IMR-90 (cell line): Measurements from ENCODE around the gene GCGR. TPM values are rescaled to one million over a fixed set of nuclear protein-coding genes. Genes with fewer than 3 reads are reported as not detected.

Source experiments
- ATAC-seq: fragments of 200-7000 bp; cut with Tn5 transposase; 2 replicates; pipeline ENCODE4 v1.9.1; 2020; ENCODE audit warnings: low read depth, mild to moderate bottlenecking, moderate library complexity
- BruUV-seq: library from RNA; stranded (reverse); fragments of 400-500 nt; replicated peaks from 2 replicates; lab custom pipeline; 2021; lab: Mats Ljungman, UMichigan
- CTCF ChIA-PET: fragments of 300-600 bp; formaldehyde crosslinking; extraction: SDS; loops from one replicate; lab custom pipeline; 2021; ENCODE audit warnings: antibody characterized with exemption; lab: Yijun Ruan, JAX
- POLR2A ChIA-PET: fragments of 300-600 bp; sonication (Branson Sonifier 250); formaldehyde crosslinking; loops from one replicate; lab custom pipeline; 2022; ENCODE audit warnings: antibody characterized with exemption; ENCODE audit not compliant: unreplicated experiment; lab: Charles Lee
- DNase-seq: peaks from one replicate; pipeline ENCODE4 v3.0.0; 2013
- H2AFZ ChIP-seq: replicated peaks from 2 replicates; pipeline ENCODE3; 2013; ENCODE audit warnings: low read length, mild to moderate bottlenecking; ENCODE audit not compliant: poor library complexity
- H2AK5ac ChIP-seq: 2 replicates; pipeline ENCODE4 v1.6.1; 2013; ENCODE audit warnings: low read depth, low read length, inconsistent platforms
- H2AK9ac ChIP-seq: replicated peaks from 2 replicates; pipeline ENCODE3; 2013; ENCODE audit warnings: mild to moderate bottlenecking, low read depth, low read length, moderate library complexity; ENCODE audit not compliant: poor library complexity
- H2BK120ac ChIP-seq: 2 replicates; pipeline ENCODE4 v1.6.1; 2013; ENCODE audit warnings: low read depth, low read length, inconsistent platforms
- H2BK15ac ChIP-seq: 3 replicates; pipeline ENCODE4 v1.6.1; 2013; ENCODE audit warnings: low read depth, low read length, inconsistent platforms
- H2BK20ac ChIP-seq: 2 replicates; pipeline ENCODE4 v1.6.1; 2013; ENCODE audit warnings: low read depth, mild to moderate bottlenecking, inconsistent platforms, low read length, moderate library complexity
- H2BK5ac ChIP-seq: 2 replicates; pipeline ENCODE4 v1.6.1; 2013; ENCODE audit warnings: mild to moderate bottlenecking, low read depth, low read length, inconsistent platforms; ENCODE audit not compliant: poor library complexity, severe bottlenecking
- H3K14ac ChIP-seq: replicated peaks from 2 replicates; pipeline ENCODE4 v1.6.1; 2013; ENCODE audit warnings: low read depth, low read length, inconsistent platforms
- H3K18ac ChIP-seq: 2 replicates; pipeline ENCODE4 v1.6.1; 2013; ENCODE audit warnings: low read depth, low read length, control low read depth
- H3K23ac ChIP-seq: 2 replicates; pipeline ENCODE4 v1.6.1; 2013; ENCODE audit warnings: low read depth, low read length, inconsistent platforms
- H3K27ac ChIP-seq: 2 replicates; pipeline ENCODE4 v1.5.1; 2013; ENCODE audit warnings: mild to moderate bottlenecking, control low read depth, low read length; ENCODE audit not compliant: insufficient read depth
- H3K27me3 ChIP-seq: 2 replicates; pipeline ENCODE4 v1.6.1; 2013; ENCODE audit warnings: low read length; ENCODE audit not compliant: control insufficient read depth, insufficient read depth
- H3K36me3 ChIP-seq: 2 replicates; pipeline ENCODE4 v1.6.1; 2013; ENCODE audit warnings: low read length, mixed read lengths; ENCODE audit not compliant: control insufficient read depth, insufficient read depth
- H3K4ac ChIP-seq: 2 replicates; pipeline ENCODE4 v1.6.1; 2013; ENCODE audit warnings: low read depth, low read length, inconsistent platforms
- H3K4me1 ChIP-seq: 2 replicates; pipeline ENCODE4 v1.6.1; 2013; ENCODE audit warnings: low read length, mixed read lengths; ENCODE audit not compliant: control insufficient read depth, insufficient read depth
- H3K4me2 ChIP-seq: 2 replicates; pipeline ENCODE4 v1.6.1; 2013; ENCODE audit warnings: low read depth, mild to moderate bottlenecking, control low read depth, low read length, moderate library complexity
- H3K4me3 ChIP-seq: 2 replicates; pipeline ENCODE4 v1.5.1; 2013; ENCODE audit warnings: low read depth, mild to moderate bottlenecking, control low read depth, low read length, moderate library complexity; ENCODE audit not compliant: insufficient read depth
- H3K56ac ChIP-seq: 2 replicates; pipeline ENCODE4 v1.6.1; 2013; ENCODE audit warnings: low read length, inconsistent platforms; ENCODE audit not compliant: insufficient read depth; ENCODE audit errors: extremely low read depth
- H3K79me1 ChIP-seq, 2 experiments: 2 replicates each; pipeline ENCODE4 v1.6.1; 2013; ENCODE audit warnings: low read length in 2 of 2, inconsistent platforms in 1 of 2, low read depth in 1 of 2
- H3K9ac ChIP-seq: 2 replicates; pipeline ENCODE4 v1.6.1; 2013; ENCODE audit warnings: low read depth, low read length, control low read depth
- H3K9me1 ChIP-seq: 2 replicates; pipeline ENCODE4 v1.6.1; 2013; ENCODE audit warnings: low read length, inconsistent platforms; ENCODE audit not compliant: insufficient read depth
- H3K9me3 ChIP-seq: 2 replicates; pipeline ENCODE4 v1.6.1; 2013; ENCODE audit warnings: low read length; ENCODE audit not compliant: control insufficient read depth, insufficient read depth
- H4K20me1 ChIP-seq: 2 replicates; pipeline ENCODE4 v1.6.1; 2013; ENCODE audit warnings: low read length, inconsistent platforms; ENCODE audit not compliant: insufficient read depth
- H4K5ac ChIP-seq: 2 replicates; pipeline ENCODE4 v1.6.1; 2013; ENCODE audit warnings: mild to moderate bottlenecking, low read depth, low read length, control low read depth
- H4K8ac ChIP-seq, 2 experiments: 2 replicates each; pipeline ENCODE4 v1.6.1; 2013; ENCODE audit warnings: low read depth in 2 of 2, low read length in 2 of 2, control low read depth in 1 of 2, inconsistent platforms in 1 of 2
- H4K91ac ChIP-seq: 2 replicates; pipeline ENCODE4 v1.6.1; 2013; ENCODE audit warnings: low read depth, low read length, inconsistent platforms; ENCODE audit not compliant: insufficient read depth
- BHLHE40 ChIP-seq: fragments of 150-350 bp; IDR thresholded peaks from 2 replicates; pipeline ENCODE4 v1.6.1; 2016; ENCODE audit warnings: mild to moderate bottlenecking, low read depth, low read length
- CEBPB ChIP-seq: IDR thresholded peaks from 2 replicates; pipeline ENCODE4 v1.6.1; 2012; ENCODE audit warnings: low read depth, low read length, improper control_type of control experiment
- CHD1 ChIP-seq: IDR thresholded peaks from 2 replicates; pipeline ENCODE4 v1.6.1; 2012; ENCODE audit warnings: low read depth, low read length, improper control_type of control experiment
- CTCF ChIP-seq: conservative IDR thresholded peaks from 2 replicates; pipeline ENCODE4 v1.5.1; 2012; ENCODE audit warnings: mild to moderate bottlenecking, low read depth, low read length, improper control_type of control experiment
- ELK1 ChIP-seq: fragments of 150-350 bp; IDR thresholded peaks from 2 replicates; pipeline ENCODE4 v1.6.1; 2016; ENCODE audit warnings: low read depth, mild to moderate bottlenecking, low read length, moderate library complexity, borderline replicate concordance
- FOS ChIP-seq: fragments of 150-350 bp; IDR thresholded peaks from 2 replicates; pipeline ENCODE4 v1.6.1; 2016; ENCODE audit warnings: low read depth, low read length
- MAFK ChIP-seq: IDR thresholded peaks from 2 replicates; pipeline ENCODE4 v1.6.1; 2012; ENCODE audit warnings: low read depth, low read length, improper control_type of control experiment
- MAZ ChIP-seq: IDR thresholded peaks from 2 replicates; pipeline ENCODE4 v1.6.1; 2012; ENCODE audit warnings: low read depth, mild to moderate bottlenecking, low read length, improper control_type of control experiment, moderate library complexity, borderline replicate concordance
- NFE2L2 ChIP-seq: fragments of 150-350 bp; IDR thresholded peaks from 2 replicates; pipeline ENCODE4 v1.6.1; 2016; ENCODE audit warnings: low read depth, mild to moderate bottlenecking, low read length
- POLR2A ChIP-seq: IDR thresholded peaks from 2 replicates; pipeline ENCODE4 v1.6.1; 2012; ENCODE audit warnings: mild to moderate bottlenecking, low read depth, low read length
- RAD21 ChIP-seq: IDR thresholded peaks from 2 replicates; pipeline ENCODE4 v1.6.1; 2012; ENCODE audit warnings: low read length, improper control_type of control experiment
- RCOR1 ChIP-seq: IDR thresholded peaks from 2 replicates; pipeline ENCODE4 v1.6.1; 2012; ENCODE audit warnings: mild to moderate bottlenecking, low read length, improper control_type of control experiment; ENCODE audit not compliant: insufficient replicate concordance
- RFX5 ChIP-seq: IDR thresholded peaks from 2 replicates; pipeline ENCODE4 v1.8.0; 2012; ENCODE audit warnings: low read depth, mild to moderate bottlenecking, low read length, moderate library complexity
- SMC3 ChIP-seq: fragments of 150-350 bp; IDR thresholded peaks from 2 replicates; pipeline ENCODE4 v1.6.1; 2016; ENCODE audit warnings: low read depth, mild to moderate bottlenecking, antibody characterized with exemption, low read length, moderate library complexity
- USF2 ChIP-seq: fragments of 150-350 bp; IDR thresholded peaks from 2 replicates; pipeline ENCODE4 v1.6.1; 2017; ENCODE audit warnings: mild to moderate bottlenecking, antibody characterized with exemption, low read length, low read depth
- WGBS, 2 experiments: methylation state at CpG; one replicate each; pipeline versions ENCODE4 v1.1.5 to v1.1.7; 2013; ENCODE audit warnings: missing lambda C conversion rate in 2 of 2; ENCODE audit not compliant: insufficient read length in 1 of 2; ENCODE audit errors: extremely low coverage in 2 of 2; 5-methylcytosine and 5-hydroxymethylcytosine counted together
- dilution Hi-C: fragments of 300-500 bp; cut with HindIII; formaldehyde crosslinking; loops from one replicate; pipeline ENCODE4 v1.14.3; 2018; ENCODE audit warnings: low sequenced_read_pairs; ENCODE audit not compliant: unreplicated experiment
- in situ Hi-C: fragments of 300-500 bp; cut with MboI; formaldehyde crosslinking; loops from 3 replicates; pipeline ENCODE4 v1.14.3; 2019; ENCODE audit warnings: low sequenced_read_pairs, inconsistent platforms, mixed read lengths
- intact Hi-C: fragments of 100-400 bp; cut with micrococcal nuclease; formaldehyde crosslinking; loops from 2 replicates; pipeline ENCODE4 v1.10.0; 2022
- polyA plus RNA-seq, 3 experiments: library from polyadenylated mRNA; depleted of rRNA; stranded (reverse); fragments of >200 nt; gene quantifications; 2 replicates each; pipeline ENCODE4 v1.2.3, GENCODE V29; 2012; ENCODE audit warnings: low replicate concordance in 1 of 3
- total RNA-seq: library from RNA; depleted of rRNA; stranded (reverse); fragments of >200 nt; gene quantifications from 2 replicates; pipeline ENCODE4 v1.2.3, GENCODE V29; 2012

The GCGR gene
- total and polyA plus RNA-seq, 2 of the 4 experiments (the other 2 are of a cell fraction), result not detected

GRCh38 chr17:81804559-81805399 is 829 bp downstream of the GCGR start:
- H3K4me1 ChIP-seq, result no peaks in the 10 kb centered on the region
- no peak overlapping the region for H3K27ac ChIP-seq
- H2AFZ ChIP-seq, result no peak overlapping the region
- POLR2A ChIA-PET, result no interaction called here
- in situ Hi-C loops (no loop called here), intact Hi-C loops (no loop called here), dilution Hi-C loops (no loop called here)
- CTCF ChIA-PET, result no interaction called here
- no peak overlapping the region for H3K4me2 ChIP-seq
- peaks cover 84% of the 10 kb centered on the region for H3K27me3 ChIP-seq
- ATAC-seq (no peak), DNase-seq (no peak)
- H3K9me1 ChIP-seq, result no peaks in the 10 kb centered on the region
- H3K79me1 ChIP-seq, result no peaks in the 10 kb centered on the region
- H3K9ac ChIP-seq, result no peak overlapping the region
- H3K56ac ChIP-seq, result no peak overlapping the region
- no peaks in the 10 kb centered on the region for H4K20me1 ChIP-seq
- no peak overlapping the region for H2AK5ac ChIP-seq
- no peak overlapping the region for H3K4ac ChIP-seq
- H3K18ac ChIP-seq, result no peak overlapping the region
- H3K14ac ChIP-seq, result no peak overlapping the region
- no peak overlapping the region for H4K91ac ChIP-seq
- no peak overlapping the region for H2BK120ac ChIP-seq
- WGBS, 2 experiments, result 11% methylated on average over 14 of the region's 65 CpGs; no CpG with 5 or more reads in 1 of the 2 experiments
- no peak overlapping the region for H4K8ac ChIP-seq
- no peak overlapping the region for H3K4me3 ChIP-seq
- H4K5ac ChIP-seq, result no peak overlapping the region
- no peak overlapping the region for H2BK20ac ChIP-seq
- no TSS peak for BruUV-seq
- no peaks in the 10 kb centered on the region for H3K36me3 ChIP-seq
- H2BK5ac ChIP-seq, result no peak overlapping the region
- peaks cover 9% of the 10 kb centered on the region for H3K9me3 ChIP-seq
- no peak overlapping the region for H3K23ac ChIP-seq
- no peak overlapping the region for H2BK15ac ChIP-seq
- no peak overlapping the region for H2AK9ac ChIP-seq
- TF ChIP-seq BHLHE40 (no peak), MAFK (no peak), RFX5 (no peak), POLR2A (no peak), ELK1 (no peak), USF2 (no peak), CTCF (no peak), NFE2L2 (no peak), CHD1 (no peak), FOS (no peak), RCOR1 (no peak), SMC3 (no peak), RAD21 (no peak), CEBPB (no peak), MAZ (no peak)
